ENCODE measurements around the gene MAFB.

The MAFB gene

GRCh38 chr20:40694246-40694645 lies 5.2 kb upstream of the MAFB start:
- no peak for DNase-seq (ENCODE audit: insufficient read length, low spot score)
- no peak for TF ChIP-seq CTCF (IDR thresholded peaks at IDR 0.05; ENCODE audit: insufficient read depth, missing control alignments)
- no peak for FAIRE-seq

- DNase-seq (ENCODE audit: insufficient read length, low spot score) (no peak), FAIRE-seq (no peak)
- no peak for TF ChIP-seq CTCF (IDR thresholded peaks at IDR 0.05; ENCODE audit: insufficient read depth, missing control alignments)
Measured at GRCh38 chr20:40692240-40693011, 3.4 kb upstream of the MAFB start.

GRCh38 chr20:40691566-40692239 lies 2.7 kb upstream of the MAFB start:
- TF ChIP-seq CTCF (IDR thresholded peaks at IDR 0.05; ENCODE audit: insufficient read depth, missing control alignments) = no peak
- no peak for FAIRE-seq
- DNase-seq (ENCODE audit: insufficient read length, low spot score) = no peak

DNA sequence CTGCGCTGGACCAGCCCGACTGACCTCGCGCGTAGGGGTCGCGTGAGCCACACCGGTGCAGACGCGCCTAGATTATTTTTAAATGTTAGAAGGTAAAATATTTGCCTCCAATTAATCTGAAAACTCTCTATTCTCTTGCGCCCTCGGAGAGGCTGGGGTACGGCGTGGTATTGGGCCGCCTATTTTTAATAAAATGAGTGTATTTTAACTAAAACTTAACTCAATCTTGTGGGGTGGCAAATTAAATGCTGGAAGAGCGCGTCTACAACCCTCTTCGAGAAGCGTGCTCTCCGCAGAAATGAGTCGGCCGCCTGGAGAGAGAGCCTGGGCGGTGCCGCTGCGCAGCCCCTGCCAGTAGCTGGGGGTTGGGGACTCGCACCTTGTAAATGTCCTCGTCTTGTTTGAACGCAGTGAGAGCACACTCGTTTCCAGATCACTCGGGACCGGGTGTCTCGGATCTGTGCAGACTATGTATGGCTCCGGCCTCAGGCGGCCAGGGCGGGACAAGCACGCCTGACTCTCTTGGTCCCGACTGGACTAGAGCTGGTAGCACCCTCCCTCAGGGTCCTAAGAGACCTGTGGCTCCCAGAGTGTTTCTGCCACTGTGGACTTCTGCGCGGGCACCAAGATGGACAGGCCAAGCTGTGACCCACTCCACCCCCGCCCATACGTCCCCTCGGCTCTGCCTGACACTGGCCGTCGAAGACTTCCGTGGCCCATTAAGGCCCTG lies 2.0 kb upstream of the MAFB start:
- DNase-seq (ENCODE audit: insufficient read length, low spot score) = no peak
- FAIRE-seq = no peak
- TF ChIP-seq CTCF (IDR thresholded peaks at IDR 0.05; ENCODE audit: insufficient read depth, missing control alignments) = no peak

- DNase-seq (ENCODE audit: insufficient read length, low spot score) (peak; percentile 76), FAIRE-seq (no peak)
- peak; percentile 74 for TF ChIP-seq CTCF (IDR thresholded peaks at IDR 0.05; ENCODE audit: insufficient read depth, missing control alignments)
Measured at GRCh38 chr20:40689943-40690835, 1.2 kb upstream of the MAFB start.

DNA sequence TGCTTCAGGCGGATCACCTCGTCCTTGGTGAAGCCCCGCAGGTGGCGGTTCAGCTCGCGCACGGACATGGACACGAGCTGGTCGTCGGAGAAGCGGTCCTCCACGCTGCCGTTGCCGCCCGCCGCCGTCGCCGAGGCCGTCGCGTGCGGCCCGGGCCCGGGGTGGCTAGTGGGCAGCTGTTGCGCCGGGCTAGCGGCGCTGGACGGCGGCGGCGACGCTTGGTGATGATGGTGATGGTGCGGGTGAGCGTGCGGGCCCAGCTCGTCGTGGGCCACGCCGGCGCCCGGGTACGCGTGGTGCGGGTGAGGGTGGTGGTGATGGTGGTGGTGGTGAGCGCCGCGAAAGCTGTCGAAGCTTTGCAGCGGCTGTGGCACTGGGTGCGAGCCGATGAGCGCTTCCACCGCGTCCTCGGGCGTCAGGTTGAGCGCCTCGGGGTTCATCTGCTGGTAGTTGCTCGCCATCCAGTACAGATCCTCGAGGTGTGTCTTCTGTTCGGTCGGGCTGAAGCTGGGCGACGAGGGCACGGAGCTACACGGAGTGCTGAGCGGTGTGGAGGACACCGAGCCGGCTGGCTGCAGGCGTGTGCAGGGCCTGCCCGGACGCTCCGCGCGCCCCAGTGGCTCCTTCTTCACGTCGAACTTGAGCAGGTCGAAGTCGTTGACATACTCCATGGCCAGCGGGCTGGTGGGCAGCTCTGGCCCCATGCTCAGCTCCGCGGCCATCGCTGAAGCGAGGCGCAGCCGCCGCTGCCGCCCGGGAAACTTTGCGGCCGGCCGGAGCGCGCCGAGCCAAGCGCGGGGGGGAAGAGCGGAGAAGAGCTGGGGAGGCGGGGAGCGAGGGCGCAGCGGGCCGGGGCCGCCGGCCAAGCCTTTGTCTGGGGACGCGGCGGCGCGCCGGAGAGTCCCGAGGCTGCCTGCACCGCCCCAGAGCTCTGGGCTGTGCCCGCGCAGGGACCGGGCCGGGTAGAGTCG lies 622 bp downstream of the MAFB start:
- no peak for FAIRE-seq
- TF ChIP-seq CTCF (IDR thresholded peaks at IDR 0.05; ENCODE audit: insufficient read depth, missing control alignments) = no peak
- DNase-seq (ENCODE audit: insufficient read length, low spot score) = no peak

All from D721Med (cell line).